Suprapubic skin (tissue), 4 donors: ENCODE measurements around the gene CDC6. TPM values are rescaled to one million over a fixed set of nuclear protein-coding genes. Genes with fewer than 3 reads are reported as not detected.

ENCODE experiments used
- DNase-seq, 2 donors: peaks; one replicate each; pipeline ENCODE4 v3.0.0-alpha.2; 2019; ENCODE audit warnings: low spot score in 2 of 2
- H3K27ac ChIP-seq: fragments of 200-600 bp; sonication (generic); one replicate; pipeline ENCODE4 v1.5.1; 2019
- H3K27me3 ChIP-seq: fragments of 200-600 bp; sonication (generic); one replicate; pipeline ENCODE4 v1.5.1; 2019
- H3K36me3 ChIP-seq: fragments of 200-600 bp; sonication (generic); one replicate; pipeline ENCODE4 v1.5.1; 2019
- H3K4me1 ChIP-seq: fragments of 200-600 bp; sonication (generic); one replicate; pipeline ENCODE4 v1.5.1; 2019
- H3K4me3 ChIP-seq: fragments of 200-600 bp; sonication (generic); one replicate; pipeline ENCODE4 v1.5.1; 2019; ENCODE audit warnings: mild to moderate bottlenecking
- H3K9me3 ChIP-seq: fragments of 200-600 bp; sonication (generic); one replicate; pipeline ENCODE4 v1.5.1; 2019
- CTCF ChIP-seq, 2 donors: fragments of 200-600 bp in 1 of 2; fragments of 450-650 bp in 1 of 2; sonication (generic) in 1 of 2; IDR thresholded peaks; one replicate each; pipeline ENCODE4 v1.5.1; 2016 to 2019; ENCODE audit warnings: antibody characterized with exemption in 2 of 2, mild to moderate bottlenecking in 1 of 2, moderate library complexity in 1 of 2
- EP300 ChIP-seq: sonication (generic); formaldehyde crosslinking; IDR thresholded peaks from one replicate; pipeline ENCODE4 v1.6.1; 2017; ENCODE audit warnings: antibody characterized with exemption
- POLR2A ChIP-seq, 2 donors: fragments of 450-650 bp; IDR thresholded peaks; one replicate each; pipeline ENCODE4 v1.6.1; 2017; ENCODE audit warnings: antibody characterized with exemption in 2 of 2, mild to moderate bottlenecking in 2 of 2, moderate library complexity in 2 of 2
- POLR2AphosphoS5 ChIP-seq, 3 donors: sonication (generic); formaldehyde crosslinking; IDR thresholded peaks; one replicate each; pipeline ENCODE4 v1.6.1; 2017; ENCODE audit warnings: antibody characterized with exemption in 3 of 3
- WGBS: methylation state at CpG from one replicate; pipeline ENCODE4 v1.1.5; 2018; 5-methylcytosine and 5-hydroxymethylcytosine counted together
- total RNA-seq, 4 donors: library from RNA; depleted of rRNA; stranded (reverse); fragments of >200 nt; gene quantifications; one replicate each; pipeline ENCODE4 v1.1.0, GENCODE V29; 2016

CDC6 gene
- total RNA-seq, 4 donors from 2014 or later = 2.7 to 5.3 (median 3.3) TPM

GRCh38 chr17:40317880-40318829 is 30.5 kb downstream of the CDC6 start:
- DNase-seq = peak; percentile 97 to 99
- Histone ChIP-seq H3K4me1 (peaks cover 94% of the 10 kb centered on the region), H3K27ac (peak overlapping the region; percentile 96), H3K4me3 (peak overlapping the region; percentile 95), H3K9me3 (no peaks in the 10 kb centered on the region), H3K36me3 (no peaks in the 10 kb centered on the region), H3K27me3 (no peaks in the 10 kb centered on the region)
- under 1% methylated on average over 25 of the region's 70 CpGs for WGBS
- no peak for TF ChIP-seq CTCF (IDR thresholded peaks at IDR 0.05)
- TF ChIP-seq EP300 = no peak
- peak in 1 of 2 donors; percentile 74 for TF ChIP-seq POLR2A (IDR thresholded peaks at IDR 0.05)
- TF ChIP-seq POLR2AphosphoS5 (IDR thresholded peaks at IDR 0.05) = peak in 1 of 3 donors; percentile 19

GRCh38 chr17:40318830-40319391 is 31.2 kb downstream of the CDC6 start:
- Histone ChIP-seq H3K36me3 (no peaks in the 10 kb centered on the region), H3K4me3 (peak overlapping the region; percentile 95), H3K27me3 (no peaks in the 10 kb centered on the region), H3K9me3 (no peaks in the 10 kb centered on the region), H3K27ac (peak overlapping the region; percentile 96), H3K4me1 (peaks cover 94% of the 10 kb centered on the region)
- TF ChIP-seq CTCF (IDR thresholded peaks at IDR 0.05) (peak in 1 of 2 donors; percentile 7), EP300 (no peak), POLR2A (IDR thresholded peaks at IDR 0.05) (peak in 1 of 2 donors; percentile 24)
- 2% methylated on average over 9 of the region's 13 CpGs for WGBS
- DNase-seq = peak; percentile 72 to 76

GRCh38 chr17:40319651-40320540 is 32.2 kb downstream of the CDC6 start:
- Histone ChIP-seq H3K4me3 (peak overlapping the region; percentile 95), H3K27ac (peak overlapping the region; percentile 96), H3K27me3 (no peaks in the 10 kb centered on the region), H3K4me1 (peaks cover 94% of the 10 kb centered on the region), H3K36me3 (no peaks in the 10 kb centered on the region), H3K9me3 (no peaks in the 10 kb centered on the region)
- DNase-seq = peak; percentile 84
- 36% methylated on average over 11 of the region's 11 CpGs for WGBS
- TF ChIP-seq POLR2A (IDR thresholded peaks at IDR 0.05) (no peak), CTCF (IDR thresholded peaks at IDR 0.05) (no peak), POLR2AphosphoS5 (IDR thresholded peaks at IDR 0.05) (no peak), EP300 (no peak)

GRCh38 chr17:40320756-40321523 is 33.3 kb downstream of the CDC6 start:
- Histone ChIP-seq H3K4me3 (peak overlapping the region; percentile 95), H3K4me1 (peaks cover 94% of the 10 kb centered on the region), H3K9me3 (no peaks in the 10 kb centered on the region), H3K27me3 (no peaks in the 10 kb centered on the region), H3K27ac (peak overlapping the region; percentile 96), H3K36me3 (no peaks in the 10 kb centered on the region)
- TF ChIP-seq EP300 = no peak
- no peak for TF ChIP-seq CTCF (IDR thresholded peaks at IDR 0.05)
- TF ChIP-seq POLR2A (IDR thresholded peaks at IDR 0.05) = no peak
- no peak for TF ChIP-seq POLR2AphosphoS5 (IDR thresholded peaks at IDR 0.05)
- 7% methylated on average over 19 of the region's 19 CpGs for WGBS
- DNase-seq = peak; percentile 91 to 93
